ENCODE measurements around the gene GSE1. TPM values are rescaled to one million over a fixed set of nuclear protein-coding genes. Genes with fewer than 3 reads are reported as not detected.

Gene GSE1
- total RNA-seq, 2 donors from 2014 or later = 72.6 to 96.2 TPM

DNA sequence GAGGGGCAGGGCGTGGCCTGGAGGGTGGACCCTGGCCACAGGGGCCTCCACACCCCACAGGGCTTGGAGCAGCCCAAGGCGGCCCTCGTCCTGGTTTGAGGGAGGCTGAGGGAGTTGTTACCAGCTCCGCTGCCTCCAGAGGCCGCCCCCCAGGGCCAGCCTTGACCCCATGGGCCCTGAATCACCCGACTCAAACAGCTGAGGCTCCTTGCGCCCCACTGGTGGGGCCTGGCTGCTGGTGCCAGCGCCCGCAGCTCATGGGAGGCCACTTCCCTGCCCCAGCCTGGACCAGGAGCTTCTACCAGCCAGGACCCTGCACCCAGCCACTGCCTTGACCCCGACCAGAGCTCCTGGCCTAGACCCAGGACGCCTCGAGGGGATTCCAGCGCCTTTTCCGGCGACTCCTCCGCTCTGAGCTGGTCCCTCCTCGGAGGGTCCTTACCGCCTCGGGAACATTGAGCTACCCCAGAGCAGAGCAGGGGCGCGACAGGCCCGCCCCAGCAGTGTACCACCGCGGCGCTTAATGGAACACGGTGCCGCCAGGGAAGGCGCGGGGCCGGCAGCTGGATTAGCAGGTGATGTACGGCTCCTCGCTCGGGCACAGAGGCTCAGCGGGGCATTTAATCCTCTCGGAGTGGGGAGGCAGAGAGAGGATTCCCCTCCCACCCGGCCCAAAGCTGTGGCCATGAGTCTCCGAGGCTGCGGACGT lies 37.2 kb downstream of the GSE1 start:
- no peaks in the 10 kb centered on the region for H3K27me3 ChIP-seq (replicated peaks; ENCODE audit: insufficient read depth)
- no peak overlapping the region for H3K4me3 ChIP-seq
- TF ChIP-seq, protein P1, sequence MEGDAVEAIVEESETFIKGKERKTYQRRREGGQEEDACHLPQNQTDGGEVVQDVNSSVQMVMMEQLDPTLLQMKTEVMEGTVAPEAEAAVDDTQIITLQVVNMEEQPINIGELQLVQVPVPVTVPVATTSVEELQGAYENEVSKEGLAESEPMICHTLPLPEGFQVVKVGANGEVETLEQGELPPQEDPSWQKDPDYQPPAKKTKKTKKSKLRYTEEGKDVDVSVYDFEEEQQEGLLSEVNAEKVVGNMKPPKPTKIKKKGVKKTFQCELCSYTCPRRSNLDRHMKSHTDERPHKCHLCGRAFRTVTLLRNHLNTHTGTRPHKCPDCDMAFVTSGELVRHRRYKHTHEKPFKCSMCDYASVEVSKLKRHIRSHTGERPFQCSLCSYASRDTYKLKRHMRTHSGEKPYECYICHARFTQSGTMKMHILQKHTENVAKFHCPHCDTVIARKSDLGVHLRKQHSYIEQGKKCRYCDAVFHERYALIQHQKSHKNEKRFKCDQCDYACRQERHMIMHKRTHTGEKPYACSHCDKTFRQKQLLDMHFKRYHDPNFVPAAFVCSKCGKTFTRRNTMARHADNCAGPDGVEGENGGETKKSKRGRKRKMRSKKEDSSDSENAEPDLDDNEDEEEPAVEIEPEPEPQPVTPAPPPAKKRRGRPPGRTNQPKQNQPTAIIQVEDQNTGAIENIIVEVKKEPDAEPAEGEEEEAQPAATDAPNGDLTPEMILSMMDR (IDR thresholded peaks at IDR 0.05) = no peak
- no peak for DNase-seq (ENCODE audit: low spot score)
- no peak for ATAC-seq (ENCODE audit: insufficient number of reproducible peaks, low FRiP score, low read depth)
- H3K27ac ChIP-seq = no peak overlapping the region
- H3K36me3 ChIP-seq = no peaks in the 10 kb centered on the region
- peaks cover 8 to 28% of the 10 kb centered on the region in 2 donors for H3K4me1 ChIP-seq (ENCODE audit: control insufficient read depth in 1 of 2, low read depth in 2 of 2)
- H3K9me3 ChIP-seq = no peaks in the 10 kb centered on the region

DNA sequence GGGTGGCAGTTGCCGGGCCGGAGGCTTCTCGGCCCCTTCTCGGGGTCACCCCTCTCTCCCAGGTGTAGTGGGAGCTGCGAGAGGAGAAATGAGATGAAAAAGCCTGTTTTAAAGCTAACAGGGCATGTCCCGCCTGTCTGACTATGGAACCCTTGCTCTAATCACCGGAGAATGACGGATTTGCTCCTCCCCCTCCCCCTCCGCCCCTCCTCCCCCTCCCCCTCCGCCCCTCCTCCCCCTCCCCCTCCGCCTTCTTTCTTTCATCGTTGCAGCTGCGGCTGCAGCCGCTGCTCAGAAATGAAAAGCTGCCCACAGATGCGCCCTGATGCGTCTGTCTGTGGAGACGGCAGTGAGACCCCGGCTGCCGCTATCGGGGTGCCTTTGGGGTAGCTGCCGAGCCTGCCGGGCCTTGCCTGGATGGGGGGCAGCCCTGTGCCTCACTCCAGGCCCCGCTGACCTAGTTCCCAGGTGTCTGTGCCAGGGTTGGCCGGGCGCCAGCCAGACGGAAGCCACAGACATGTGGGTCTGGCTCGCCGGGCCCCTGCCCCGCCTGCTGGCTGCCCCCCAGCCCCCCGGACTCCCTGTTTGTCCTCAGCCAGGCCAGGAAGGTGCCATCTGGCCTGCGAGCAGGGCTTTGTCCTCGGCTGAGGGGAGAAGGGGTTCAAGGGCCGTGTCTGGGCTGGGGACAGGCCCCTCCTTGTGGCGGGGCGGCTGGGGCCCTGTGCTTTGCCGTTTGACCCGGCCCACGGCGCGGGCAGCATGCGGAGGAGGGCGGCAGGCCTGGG lies 37.9 kb downstream of the GSE1 start:
- peaks cover 8 to 28% of the 10 kb centered on the region in 2 donors for H3K4me1 ChIP-seq (ENCODE audit: control insufficient read depth in 1 of 2, low read depth in 2 of 2)
- no peak overlapping the region for H3K4me3 ChIP-seq
- H3K27me3 ChIP-seq (replicated peaks; ENCODE audit: insufficient read depth) = no peaks in the 10 kb centered on the region
- H3K36me3 ChIP-seq = peaks cover 4% of the 10 kb centered on the region
- TF ChIP-seq, protein P1 (IDR thresholded peaks at IDR 0.05) = no peak
- DNase-seq (ENCODE audit: low spot score) (no peak), ATAC-seq (ENCODE audit: insufficient number of reproducible peaks, low FRiP score, low read depth) (no peak)
- H3K27ac ChIP-seq = no peak overlapping the region
- H3K9me3 ChIP-seq = no peaks in the 10 kb centered on the region

DNA sequence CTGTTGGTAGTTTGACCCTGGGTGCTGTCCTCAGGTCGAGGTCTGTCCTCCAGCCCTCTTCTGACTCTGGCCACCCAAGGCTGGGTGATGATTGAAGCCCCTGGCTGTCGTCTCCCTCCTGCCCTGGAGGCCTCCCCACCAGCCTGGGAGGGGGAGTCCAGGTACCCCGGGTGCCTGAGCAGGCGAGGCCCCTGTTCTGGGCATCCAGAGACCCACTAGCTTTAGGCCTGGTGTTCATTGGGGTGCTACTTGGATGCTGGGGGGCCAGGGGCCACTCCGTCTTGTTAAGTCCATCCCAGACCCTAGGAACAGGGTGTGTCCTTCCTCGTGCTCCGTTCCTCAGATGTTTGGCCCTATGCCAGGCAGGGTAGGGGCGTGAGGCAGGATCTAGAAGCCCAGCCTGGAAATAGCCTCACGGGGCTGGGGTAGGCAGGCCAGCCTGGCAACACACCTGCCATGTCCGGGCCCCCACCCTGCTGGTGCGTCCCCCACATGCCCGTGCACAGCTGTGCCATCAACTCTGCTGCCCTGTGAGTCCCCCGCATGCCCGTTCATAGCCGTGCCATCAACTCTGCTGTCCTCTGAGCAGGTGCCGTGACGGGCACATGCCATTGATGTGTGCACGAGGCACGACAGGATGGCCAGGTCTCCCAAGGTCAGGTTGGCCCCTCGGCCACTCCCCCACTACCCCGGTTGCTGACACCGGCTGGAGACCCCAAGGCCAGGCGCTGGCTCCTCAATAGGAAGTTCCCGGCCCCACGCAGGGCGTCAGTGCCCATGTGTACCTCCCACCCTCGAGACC lies 38.7 kb downstream of the GSE1 start:
- H3K9me3 ChIP-seq = no peaks in the 10 kb centered on the region
- DNase-seq (ENCODE audit: low spot score) (no peak), ATAC-seq (ENCODE audit: insufficient number of reproducible peaks, low FRiP score, low read depth) (no peak)
- peaks cover 7% of the 10 kb centered on the region for H3K36me3 ChIP-seq
- no peaks in the 10 kb centered on the region for H3K27me3 ChIP-seq (replicated peaks; ENCODE audit: insufficient read depth)
- peaks cover 8 to 31% of the 10 kb centered on the region in 2 donors for H3K4me1 ChIP-seq (ENCODE audit: control insufficient read depth in 1 of 2, low read depth in 2 of 2)
- no peak overlapping the region for H3K4me3 ChIP-seq
- no peak overlapping the region for H3K27ac ChIP-seq
- TF ChIP-seq, protein P1 (IDR thresholded peaks at IDR 0.05) = no peak

DNA sequence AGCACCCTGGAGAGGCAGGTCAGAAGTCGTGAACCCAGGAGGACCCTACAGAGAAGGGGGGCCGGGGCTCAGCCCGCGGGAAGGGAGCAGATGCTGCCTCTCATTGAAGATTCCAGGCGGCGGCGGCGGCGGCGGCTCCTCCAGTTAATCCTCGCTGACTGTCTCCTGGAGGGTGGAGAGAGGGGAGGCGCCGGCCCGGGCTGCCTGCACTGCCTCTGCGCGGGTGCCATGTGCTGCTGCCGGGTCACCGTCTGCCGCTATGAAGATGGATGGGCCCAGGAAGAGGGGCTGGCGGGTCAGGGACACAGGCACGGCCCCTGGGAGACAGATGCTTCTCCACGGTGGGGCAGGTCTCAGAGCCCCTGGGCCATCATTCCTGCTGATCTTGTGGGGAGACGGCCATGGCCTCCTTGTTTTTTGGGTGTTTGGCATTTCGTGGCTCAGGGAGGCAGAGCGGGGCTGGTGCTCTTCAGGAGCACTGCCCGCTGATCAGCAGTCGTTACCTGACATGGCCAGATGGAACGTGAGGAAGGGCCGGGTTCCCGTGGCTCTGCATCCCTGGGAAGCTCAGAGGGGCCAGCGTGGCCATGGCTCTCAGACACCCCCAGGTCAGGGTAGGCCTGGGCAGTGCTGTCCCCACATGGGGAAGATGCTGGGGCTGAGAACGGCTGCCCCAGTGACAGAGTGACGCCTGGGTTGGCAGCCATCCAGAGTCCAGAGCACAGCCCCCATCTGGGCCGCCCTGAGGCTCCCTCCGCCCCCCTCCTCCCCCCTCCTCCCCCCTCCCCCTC lies 39.5 kb downstream of the GSE1 start:
- Histone ChIP-seq H3K27me3 (replicated peaks; ENCODE audit: insufficient read depth) (no peaks in the 10 kb centered on the region), H3K4me1 (ENCODE audit: control insufficient read depth in 1 of 2, low read depth in 2 of 2) (peaks cover 8 to 34% of the 10 kb centered on the region in 2 donors), H3K36me3 (peaks cover 12% of the 10 kb centered on the region), H3K27ac (peak overlapping the region; percentile 31 to 35), H3K9me3 (no peaks in the 10 kb centered on the region), H3K4me3 (no peak overlapping the region)
- TF ChIP-seq, protein P1 (IDR thresholded peaks at IDR 0.05) = no peak
- ATAC-seq (ENCODE audit: insufficient number of reproducible peaks, low FRiP score, low read depth) = no peak
- no peak for DNase-seq (ENCODE audit: low spot score)
